ENCODE data around the gene LHFPL2. TPM values are rescaled to one million over a fixed set of nuclear protein-coding genes. Genes with fewer than 3 reads are reported as not detected.

Gene LHFPL2
- total RNA-seq, 1 experiment from 2014 or later = 17.9 TPM

DNA sequence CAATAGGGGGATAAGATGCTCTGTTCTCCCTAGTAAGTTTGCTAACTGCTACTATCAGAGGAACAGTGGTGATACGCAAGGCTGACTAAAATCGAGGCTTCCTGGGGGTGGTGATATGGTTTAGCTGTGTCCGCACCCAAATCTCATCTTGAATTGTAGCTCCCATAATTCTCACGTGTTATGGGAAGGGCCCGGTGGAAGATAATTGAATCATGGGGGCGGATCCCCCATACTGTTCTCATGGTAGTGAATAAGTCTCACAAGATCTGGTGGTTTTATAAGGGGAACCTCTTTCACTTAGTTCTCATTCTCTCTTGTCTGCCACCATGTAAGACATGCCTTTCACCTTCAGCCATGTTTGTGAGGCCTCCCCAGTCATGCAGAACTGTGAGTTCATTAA lies 135.1 kb downstream of the LHFPL2 start:
- H3K27ac ChIP-seq (ENCODE audit: low read depth, low read length) = no peak overlapping the region
- H3K36me3 ChIP-seq (ENCODE audit: control insufficient read depth in 1 of 2, insufficient read depth in 2 of 2, low read length in 2 of 2) = no peaks in the 10 kb centered on the region
- no peaks in the 10 kb centered on the region for H4K20me1 ChIP-seq (ENCODE audit: insufficient read depth)
- no peaks in the 10 kb centered on the region for H3K9me2 ChIP-seq (ENCODE audit: insufficient read depth)
- intact Hi-C loops (cut with micrococcal nuclease) = no loop called here
- H3K9me3 ChIP-seq (ENCODE audit: control insufficient read depth in 1 of 2, insufficient read depth in 1 of 2, low read depth in 1 of 2, low read length in 2 of 2) = no peaks in the 10 kb centered on the region
- no peak overlapping the region for H3K4me2 ChIP-seq (ENCODE audit: low read length)
- no peaks in the 10 kb centered on the region for H3K79me2 ChIP-seq (ENCODE audit: insufficient read depth, low read length)
- H3K4me3 ChIP-seq (replicated peaks in 1 of 2; ENCODE audit: low read depth in 1 of 2, low read length in 2 of 2) = no peak overlapping the region
- no peaks in the 10 kb centered on the region for H3K27me3 ChIP-seq (ENCODE audit: insufficient read depth, low read length)
- TF ChIP-seq SRF (IDR thresholded peaks at IDR 0.05; ENCODE audit: low read depth) (no peak), CEBPB (IDR thresholded peaks at IDR 0.05; ENCODE audit: low read depth) (no peak), POLR2A (IDR thresholded peaks at IDR 0.05; ENCODE audit: borderline replicate concordance, extremely low read depth, insufficient read depth, insufficient read length) (no peak), SP1 (IDR thresholded peaks at IDR 0.05; ENCODE audit: low read depth) (no peak), ZFX (IDR thresholded peaks at IDR 0.05) (no peak), ELF1 (IDR thresholded peaks at IDR 0.05; ENCODE audit: borderline replicate concordance, low read depth) (no peak)
- TF ChIP-seq, protein P1, sequence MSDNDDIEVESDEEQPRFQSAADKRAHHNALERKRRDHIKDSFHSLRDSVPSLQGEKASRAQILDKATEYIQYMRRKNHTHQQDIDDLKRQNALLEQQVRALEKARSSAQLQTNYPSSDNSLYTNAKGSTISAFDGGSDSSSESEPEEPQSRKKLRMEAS (IDR thresholded peaks at IDR 0.05) = no peak
- TF ChIP-seq, protein P2, sequence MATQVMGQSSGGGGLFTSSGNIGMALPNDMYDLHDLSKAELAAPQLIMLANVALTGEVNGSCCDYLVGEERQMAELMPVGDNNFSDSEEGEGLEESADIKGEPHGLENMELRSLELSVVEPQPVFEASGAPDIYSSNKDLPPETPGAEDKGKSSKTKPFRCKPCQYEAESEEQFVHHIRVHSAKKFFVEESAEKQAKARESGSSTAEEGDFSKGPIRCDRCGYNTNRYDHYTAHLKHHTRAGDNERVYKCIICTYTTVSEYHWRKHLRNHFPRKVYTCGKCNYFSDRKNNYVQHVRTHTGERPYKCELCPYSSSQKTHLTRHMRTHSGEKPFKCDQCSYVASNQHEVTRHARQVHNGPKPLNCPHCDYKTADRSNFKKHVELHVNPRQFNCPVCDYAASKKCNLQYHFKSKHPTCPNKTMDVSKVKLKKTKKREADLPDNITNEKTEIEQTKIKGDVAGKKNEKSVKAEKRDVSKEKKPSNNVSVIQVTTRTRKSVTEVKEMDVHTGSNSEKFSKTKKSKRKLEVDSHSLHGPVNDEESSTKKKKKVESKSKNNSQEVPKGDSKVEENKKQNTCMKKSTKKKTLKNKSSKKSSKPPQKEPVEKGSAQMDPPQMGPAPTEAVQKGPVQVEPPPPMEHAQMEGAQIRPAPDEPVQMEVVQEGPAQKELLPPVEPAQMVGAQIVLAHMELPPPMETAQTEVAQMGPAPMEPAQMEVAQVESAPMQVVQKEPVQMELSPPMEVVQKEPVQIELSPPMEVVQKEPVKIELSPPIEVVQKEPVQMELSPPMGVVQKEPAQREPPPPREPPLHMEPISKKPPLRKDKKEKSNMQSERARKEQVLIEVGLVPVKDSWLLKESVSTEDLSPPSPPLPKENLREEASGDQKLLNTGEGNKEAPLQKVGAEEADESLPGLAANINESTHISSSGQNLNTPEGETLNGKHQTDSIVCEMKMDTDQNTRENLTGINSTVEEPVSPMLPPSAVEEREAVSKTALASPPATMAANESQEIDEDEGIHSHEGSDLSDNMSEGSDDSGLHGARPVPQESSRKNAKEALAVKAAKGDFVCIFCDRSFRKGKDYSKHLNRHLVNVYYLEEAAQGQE (IDR thresholded peaks at IDR 0.05; ENCODE audit: low read depth) = no peak
- no TSS peak for BruUV-seq (replicated peaks)
- peaks cover 4 to 11% of the 10 kb centered on the region in 2 experiments; a peak in 3 of 4 replicates for H3K4me1 ChIP-seq (ENCODE audit: control insufficient read depth in 1 of 2, insufficient read depth in 2 of 2, low read length in 2 of 2)
- ChIA-PET CTCF (no interaction called here), POLR2A (no interaction called here), RAD21 (ENCODE audit: low non-redundant PET in 1 of 2, low total read pairs in 2 of 2, uncharacterized antibody in 2 of 2, unreplicated experiment in 2 of 2) (no interaction called here)
- DNase-seq (ENCODE audit: low read depth, low spot score) (no peak), ATAC-seq (no peak)
- H2AFZ ChIP-seq (ENCODE audit: low read depth, low read length, poor library complexity, severe bottlenecking) = no peak overlapping the region
- H3K9ac ChIP-seq (ENCODE audit: low read length) = no peak overlapping the region

DNA sequence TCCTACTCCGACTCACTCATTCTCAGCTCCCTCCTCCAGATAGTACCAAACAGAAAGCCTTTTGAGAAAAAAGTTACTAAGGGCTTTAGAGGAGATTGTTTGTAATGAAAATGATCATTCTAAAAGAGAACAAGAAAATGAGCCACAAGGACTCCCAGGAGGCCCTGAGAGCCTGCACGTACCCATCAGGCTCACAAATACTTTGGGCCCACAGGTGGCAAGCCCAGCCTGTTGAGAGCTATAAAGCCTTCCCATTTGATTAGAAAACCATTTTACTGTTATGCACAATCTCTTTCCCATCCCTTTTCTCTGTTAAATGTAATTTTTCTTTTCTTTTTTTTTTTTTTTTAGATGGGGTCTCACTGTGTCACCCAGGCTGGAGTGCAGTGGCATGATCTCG lies 136.1 kb downstream of the LHFPL2 start:
- no peaks in the 10 kb centered on the region for H3K27me3 ChIP-seq (ENCODE audit: insufficient read depth, low read length)
- no peak for ATAC-seq
- H3K9me2 ChIP-seq (ENCODE audit: insufficient read depth) = no peaks in the 10 kb centered on the region
- TF ChIP-seq ZNF274 (IDR thresholded peaks at IDR 0.05; ENCODE audit: low read depth, low read length) (no peak), JUND (IDR thresholded peaks at IDR 0.05) (no peak), CEBPB (IDR thresholded peaks at IDR 0.05; ENCODE audit: low read depth) (no peak), SP1 (IDR thresholded peaks at IDR 0.05; ENCODE audit: low read depth) (no peak), YY1 (IDR thresholded peaks at IDR 0.05; ENCODE audit: extremely low read depth, insufficient replicate concordance, low read depth, low read length) (no peak), EZH2 (IDR thresholded peaks at IDR 0.05) (no peak), TCF7L2 (IDR thresholded peaks at IDR 0.05; ENCODE audit: borderline replicate concordance, extremely low read depth, insufficient read depth, insufficient read length) (no peak)
- TF ChIP-seq, protein P3, sequence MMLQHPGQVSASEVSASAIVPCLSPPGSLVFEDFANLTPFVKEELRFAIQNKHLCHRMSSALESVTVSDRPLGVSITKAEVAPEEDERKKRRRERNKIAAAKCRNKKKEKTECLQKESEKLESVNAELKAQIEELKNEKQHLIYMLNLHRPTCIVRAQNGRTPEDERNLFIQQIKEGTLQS (IDR thresholded peaks at IDR 0.05) = no peak
- H3K4me1 ChIP-seq (ENCODE audit: control insufficient read depth in 1 of 2, insufficient read depth in 2 of 2, low read length in 2 of 2) = peaks cover 0 to 5% of the 10 kb centered on the region in 2 experiments; a peak in 1 of 4 replicates
- no peak overlapping the region for H2AFZ ChIP-seq (ENCODE audit: low read depth, low read length, poor library complexity, severe bottlenecking)
- CTCF ChIA-PET = no interaction called here
- BruUV-seq (replicated peaks) = no TSS peak
- H3K4me3 ChIP-seq (replicated peaks in 1 of 2; ENCODE audit: low read depth in 1 of 2, low read length in 2 of 2) = no peak overlapping the region
- POLR2A ChIA-PET = no interaction called here
- no peaks in the 10 kb centered on the region for H4K20me1 ChIP-seq (ENCODE audit: insufficient read depth)
- no peaks in the 10 kb centered on the region for H3K36me3 ChIP-seq (ENCODE audit: control insufficient read depth in 1 of 2, insufficient read depth in 2 of 2, low read length in 2 of 2)
- RAD21 ChIA-PET (ENCODE audit: low non-redundant PET in 1 of 2, low total read pairs in 2 of 2, uncharacterized antibody in 2 of 2, unreplicated experiment in 2 of 2) = no interaction called here
- DNase-seq (ENCODE audit: low read depth, low spot score) = no peak
- no peak overlapping the region for H3K4me2 ChIP-seq (ENCODE audit: low read length)
- H3K79me2 ChIP-seq (ENCODE audit: insufficient read depth, low read length) = no peaks in the 10 kb centered on the region
- H3K27ac ChIP-seq (ENCODE audit: low read depth, low read length) = no peak overlapping the region
- H3K9me3 ChIP-seq (ENCODE audit: control insufficient read depth in 1 of 2, insufficient read depth in 1 of 2, low read depth in 1 of 2, low read length in 2 of 2) = no peaks in the 10 kb centered on the region
- H3K9ac ChIP-seq (ENCODE audit: low read length) = no peak overlapping the region
- intact Hi-C loops (cut with micrococcal nuclease) = no loop called here
